LHCN-M2 (cell line): Measurements from ENCODE around the gene TECPR2. TPM values are rescaled to one million over a fixed set of nuclear protein-coding genes. Genes with fewer than 3 reads are reported as not detected.

ENCODE experiments used
- DNase-seq: peaks from one replicate; pipeline ENCODE4 v3.0.0-alpha.2; 2012; ENCODE audit warnings: low read depth
- total RNA-seq: library from RNA; depleted of rRNA; stranded (reverse); fragments of >200 nt; gene quantifications from 2 replicates; pipeline ENCODE4 v1.2.3, GENCODE V29; 2014

TECPR2 gene
- total RNA-seq, 1 experiment from 2014 or later, result 20.4 TPM

DNA sequence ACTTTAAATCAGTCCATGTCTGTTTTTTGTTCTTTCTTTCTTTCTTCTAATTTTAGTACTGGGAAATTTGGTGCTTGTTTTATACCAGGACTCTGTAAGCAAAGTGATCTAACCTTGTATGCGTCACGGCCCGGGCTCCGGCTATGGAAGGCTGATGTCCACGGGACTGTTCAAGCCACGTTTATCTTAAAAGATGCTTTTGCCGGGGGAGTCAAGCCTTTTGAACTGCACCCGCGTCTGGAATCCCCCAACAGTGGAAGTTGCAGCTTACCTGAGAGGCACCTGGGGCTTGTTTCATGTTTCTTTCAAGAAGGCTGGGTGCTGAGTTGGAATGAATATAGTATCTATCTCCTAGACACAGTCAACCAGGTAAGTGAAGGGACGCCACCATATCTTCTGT is 62.2 kb downstream of the TECPR2 start:
- DNase-seq, result no peak

DNA sequence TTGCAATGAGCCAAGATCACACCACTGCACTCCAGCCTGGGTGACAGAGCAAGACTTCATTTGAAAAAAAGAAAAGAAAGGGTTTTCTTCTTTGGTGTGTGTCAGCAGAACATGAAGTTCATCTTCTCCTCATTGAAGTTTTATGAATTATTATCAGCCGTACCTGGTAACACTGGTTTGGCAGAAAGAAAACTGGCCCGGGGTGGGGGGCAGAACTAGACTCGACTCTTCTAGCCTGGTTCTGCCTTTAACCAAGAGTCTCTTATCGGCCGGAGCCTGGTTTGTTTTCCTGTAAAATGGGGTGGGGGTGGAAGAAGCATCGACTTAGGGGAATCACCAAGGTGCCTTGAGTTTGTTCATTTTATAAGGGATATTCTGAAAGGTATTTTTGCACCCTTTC is 64.1 kb downstream of the TECPR2 start:
- no peak for DNase-seq

DNA sequence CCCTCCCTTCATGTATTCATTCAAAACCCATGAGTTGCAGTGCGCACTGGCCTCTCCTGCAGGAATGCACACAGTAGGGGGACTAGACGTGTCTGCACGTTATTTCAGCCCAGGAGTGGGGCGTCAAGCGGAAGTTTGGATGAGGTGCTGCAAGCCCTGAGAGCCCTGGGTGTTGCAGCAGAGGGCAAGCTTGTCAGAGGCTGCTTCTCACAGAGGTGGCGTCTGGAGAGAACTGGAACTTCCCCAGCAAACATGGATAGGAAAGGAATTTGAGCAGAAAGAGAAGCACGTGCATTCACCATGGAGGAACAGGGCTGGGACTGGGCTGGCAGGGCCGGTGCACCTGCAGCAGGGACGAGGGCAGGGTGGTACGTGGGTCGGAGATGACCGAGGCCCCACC is 64.9 kb downstream of the TECPR2 start:
- DNase-seq, result no peak

DNA sequence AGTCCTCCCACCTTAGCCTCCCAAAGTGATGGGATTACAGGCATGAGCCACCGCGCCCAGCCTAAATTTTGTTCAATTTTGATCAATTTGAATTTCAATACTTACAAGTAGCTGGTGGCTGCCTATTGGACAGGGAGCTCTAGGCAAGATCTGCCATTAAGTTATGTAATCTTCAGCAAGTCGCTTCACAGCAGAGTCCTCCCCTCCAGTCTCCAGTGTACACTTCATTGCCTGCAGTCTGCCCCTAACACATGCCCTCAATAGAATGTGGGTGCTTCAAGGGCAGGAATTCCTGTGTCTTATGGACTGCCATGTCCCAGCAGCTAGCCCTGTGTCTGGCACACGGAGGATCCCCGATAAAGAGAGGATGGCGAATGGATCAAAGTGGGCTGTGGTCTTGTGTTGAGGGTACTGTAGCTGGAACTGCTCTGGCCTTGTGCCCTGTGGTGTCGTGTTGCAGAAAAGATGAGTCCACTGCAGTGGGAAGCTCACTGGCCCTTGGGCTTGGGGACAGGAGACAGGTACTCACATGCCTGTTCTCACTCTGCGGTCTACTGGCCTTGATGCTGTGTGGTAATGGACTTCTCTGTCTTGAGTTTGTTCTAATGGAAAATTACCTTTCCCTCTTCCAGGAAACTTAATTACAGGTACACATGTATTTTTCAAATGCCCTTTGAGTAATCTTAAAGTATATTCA is 67.6 kb downstream of the TECPR2 start:
- DNase-seq, result no peak

DNA sequence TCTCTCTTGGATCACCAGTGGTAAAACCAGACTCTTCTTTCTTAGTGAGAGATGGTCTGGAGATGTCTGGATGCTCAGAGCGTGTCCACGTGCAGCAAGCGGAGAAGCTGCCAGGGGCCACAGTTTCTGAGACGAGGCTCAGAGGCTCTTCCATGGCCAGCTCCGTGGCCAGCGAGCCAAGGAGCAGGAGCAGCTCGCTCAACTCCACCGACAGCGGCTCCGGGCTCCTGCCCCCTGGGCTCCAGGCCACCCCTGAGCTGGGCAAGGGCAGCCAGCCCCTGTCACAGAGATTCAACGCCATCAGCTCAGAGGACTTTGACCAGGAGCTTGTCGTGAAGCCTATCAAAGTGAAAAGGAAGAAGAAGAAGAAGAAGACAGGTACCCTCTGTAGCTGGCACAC is 69.0 kb downstream of the TECPR2 start:
- DNase-seq, result no peak

DNA sequence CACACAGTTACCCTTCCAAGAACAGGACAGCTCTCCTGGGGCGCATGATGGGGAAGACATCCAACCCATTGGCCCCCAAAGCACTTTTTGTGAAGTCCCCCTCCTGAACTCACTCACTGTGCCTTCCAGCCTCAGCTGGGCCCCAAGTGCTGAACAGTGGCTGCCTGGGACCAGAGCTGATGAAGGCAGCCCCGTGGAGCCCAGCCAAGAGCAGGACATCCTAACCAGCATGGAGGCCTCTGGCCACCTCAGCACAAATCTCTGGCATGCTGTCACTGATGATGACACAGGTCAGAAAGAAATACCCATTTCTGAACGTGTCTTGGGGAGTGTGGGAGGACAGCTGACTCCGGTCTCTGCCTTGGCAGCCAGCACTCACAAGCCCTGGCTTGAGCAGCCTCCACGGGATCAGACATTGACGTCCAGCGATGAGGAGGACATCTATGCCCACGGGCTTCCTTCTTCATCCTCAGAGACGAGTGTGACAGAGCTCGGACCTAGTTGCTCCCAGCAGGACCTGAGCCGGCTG is 72.0 kb downstream of the TECPR2 start:
- DNase-seq, result no peak

DNA sequence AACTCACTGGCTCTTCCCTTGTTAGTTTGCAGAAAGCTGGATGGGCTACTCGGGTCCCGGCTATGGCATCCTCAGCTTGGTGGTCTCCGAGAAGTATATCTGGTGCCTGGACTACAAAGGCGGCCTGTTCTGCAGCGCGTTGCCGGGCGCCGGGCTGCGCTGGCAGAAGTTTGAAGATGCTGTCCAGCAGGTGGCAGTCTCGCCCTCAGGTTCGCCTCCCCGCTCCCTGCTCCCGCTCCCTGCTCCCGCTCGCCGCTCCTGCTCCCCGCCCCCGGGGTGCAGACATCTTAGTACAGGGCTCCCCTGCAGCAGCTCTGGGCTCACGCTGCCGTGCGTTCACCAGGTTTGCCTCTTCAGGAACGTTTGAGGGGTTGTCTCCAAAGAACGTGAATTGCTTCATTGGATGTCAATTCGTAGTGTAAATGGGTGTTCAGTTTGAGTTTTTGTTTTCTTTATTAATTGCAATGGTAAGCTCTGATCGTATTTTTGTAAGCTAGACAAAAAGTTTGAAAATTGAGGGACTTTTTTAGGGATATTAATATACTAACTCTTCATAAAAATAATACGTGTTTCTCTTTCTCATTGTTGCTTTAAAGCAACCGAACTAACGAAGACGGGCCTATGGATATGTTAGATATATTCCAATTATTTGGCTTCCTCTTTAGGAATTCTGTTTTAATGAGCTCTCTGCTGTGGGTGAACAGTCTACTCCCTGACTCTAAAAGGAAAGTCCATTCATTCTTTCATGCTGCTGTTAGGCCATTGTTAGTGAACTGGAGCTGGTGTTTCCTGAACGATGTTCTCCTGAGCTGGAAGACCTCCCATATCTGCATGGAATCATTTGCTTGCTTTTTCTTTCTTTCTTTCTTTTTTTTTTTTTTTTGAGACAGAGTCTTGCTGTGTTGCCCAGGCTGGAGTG is 75.5 kb downstream of the TECPR2 start:
- peak; percentile 54 for DNase-seq

DNA sequence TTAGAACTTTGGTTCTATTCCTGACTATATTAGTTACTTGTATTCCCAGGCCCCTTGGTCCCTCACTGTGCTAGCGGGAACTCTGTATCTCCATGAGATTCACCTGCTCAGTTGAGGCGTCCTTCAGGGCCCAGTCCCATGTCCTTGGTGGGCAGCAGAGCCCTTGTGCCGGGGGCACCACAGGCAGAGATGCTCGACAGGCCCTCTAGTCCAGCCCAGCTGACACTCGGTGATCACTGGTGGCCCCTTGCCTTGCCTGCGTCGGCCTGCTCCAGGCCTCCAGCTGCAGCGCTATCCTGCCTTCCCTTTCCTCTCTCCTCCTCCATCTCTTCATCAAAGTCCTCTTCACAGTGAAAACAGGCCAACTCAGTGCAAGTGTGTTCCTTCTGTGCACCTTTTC is 76.8 kb downstream of the TECPR2 start:
- DNase-seq, result no peak

DNA sequence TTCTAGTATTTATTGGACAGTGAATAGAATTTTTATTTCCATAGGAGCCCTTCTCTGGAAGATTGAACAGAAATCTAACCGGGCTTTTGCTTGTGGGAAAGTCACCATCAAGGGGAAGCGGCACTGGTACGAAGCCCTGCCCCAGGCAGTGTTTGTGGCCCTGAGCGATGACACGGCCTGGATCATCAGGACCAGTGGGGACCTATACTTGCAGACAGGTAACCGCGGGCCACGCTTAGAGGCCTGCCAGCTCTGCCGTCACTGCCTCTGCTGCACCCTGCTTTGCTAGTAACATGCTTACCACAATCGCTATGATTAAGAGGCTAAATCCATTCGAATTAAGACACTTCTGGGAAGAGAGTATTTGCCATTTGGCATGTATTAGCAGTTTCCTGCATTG is 77.7 kb downstream of the TECPR2 start:
- DNase-seq, result no peak

DNA sequence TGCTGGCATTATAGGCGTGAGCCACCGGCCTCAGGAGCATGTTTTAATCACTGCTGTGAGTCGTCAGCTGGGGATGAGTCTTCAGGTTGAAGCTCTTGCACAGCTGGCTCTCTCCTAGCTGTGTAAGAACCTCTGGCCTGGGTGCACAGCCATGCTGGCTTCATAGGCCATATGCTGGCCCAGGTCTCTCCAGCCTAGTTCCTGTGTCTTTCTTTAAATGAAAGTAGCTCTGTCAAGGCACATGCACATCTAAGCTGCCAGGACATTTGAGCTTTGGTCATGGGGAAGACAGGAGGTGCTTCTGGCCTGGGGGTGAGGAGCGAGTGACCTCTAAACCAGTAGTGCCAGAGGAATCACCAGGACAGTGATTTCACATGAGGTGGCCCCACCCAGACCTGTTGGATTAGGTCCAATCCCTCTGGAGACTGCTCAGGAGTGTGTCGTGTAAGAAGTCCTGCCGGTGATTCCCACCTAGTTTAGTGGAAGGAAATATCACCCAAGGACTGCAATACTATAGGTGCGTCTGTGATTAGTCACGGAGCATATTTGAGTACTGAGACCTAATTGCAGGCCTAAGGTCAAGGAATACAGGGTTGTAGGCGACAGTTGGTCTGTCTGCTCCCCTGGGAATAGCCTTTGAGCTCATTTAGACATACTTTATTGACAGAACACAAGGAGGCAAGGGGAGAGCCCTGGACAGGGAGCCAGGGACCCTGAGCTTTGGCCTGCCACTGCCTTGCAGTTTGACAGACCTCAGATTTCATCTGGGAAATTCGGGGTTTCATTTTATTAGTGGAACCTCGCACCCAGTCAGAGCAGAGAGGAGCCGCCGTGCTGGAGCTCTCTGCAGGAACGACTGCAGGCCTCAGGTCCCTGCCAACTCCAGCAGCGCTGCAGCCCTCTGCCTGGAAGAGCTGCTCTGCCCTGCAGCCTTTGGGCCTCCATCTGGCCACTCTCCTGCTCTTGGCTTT is 79.8 kb downstream of the TECPR2 start:
- DNase-seq, result peak; percentile 19

DNA sequence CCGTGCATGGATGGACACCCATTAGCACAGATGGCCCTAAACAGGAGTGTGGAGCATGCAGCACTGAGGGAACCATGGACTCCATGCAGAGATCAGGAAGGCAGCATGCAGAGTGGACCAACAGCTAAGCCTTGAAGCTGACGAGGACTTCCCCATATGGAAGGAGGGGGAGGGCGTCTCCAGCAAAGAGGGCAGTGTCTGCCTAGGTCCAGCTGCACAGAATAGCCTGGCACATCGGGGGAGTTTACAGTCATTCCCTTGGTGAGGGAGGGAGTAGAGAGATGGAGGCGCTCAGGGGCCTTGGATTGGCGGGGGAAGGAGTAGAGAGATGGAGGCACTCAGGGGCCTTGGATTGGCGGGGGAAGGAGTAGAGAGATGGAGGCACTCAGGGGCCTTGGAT is 82.3 kb downstream of the TECPR2 start:
- DNase-seq, result no peak

DNA sequence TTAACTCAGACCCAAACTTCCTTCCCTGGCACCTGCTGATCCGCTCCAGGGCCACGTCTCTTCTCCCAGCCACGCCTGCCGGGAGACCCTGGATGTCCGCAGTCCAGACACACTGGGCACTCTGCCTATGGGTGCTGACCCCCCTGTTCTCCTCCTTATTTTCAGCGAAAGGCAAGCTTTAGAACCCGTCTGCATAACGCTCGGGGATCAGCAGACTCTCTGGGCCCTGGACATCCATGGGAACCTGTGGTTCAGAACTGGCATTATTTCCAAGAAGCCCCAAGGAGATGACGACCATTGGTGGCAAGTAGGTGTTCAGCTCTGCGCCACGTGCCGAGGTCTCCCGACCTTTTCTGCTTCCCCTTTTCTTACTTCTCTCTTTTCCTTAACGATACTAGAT is 82.9 kb downstream of the TECPR2 start:
- DNase-seq, result no peak

DNA sequence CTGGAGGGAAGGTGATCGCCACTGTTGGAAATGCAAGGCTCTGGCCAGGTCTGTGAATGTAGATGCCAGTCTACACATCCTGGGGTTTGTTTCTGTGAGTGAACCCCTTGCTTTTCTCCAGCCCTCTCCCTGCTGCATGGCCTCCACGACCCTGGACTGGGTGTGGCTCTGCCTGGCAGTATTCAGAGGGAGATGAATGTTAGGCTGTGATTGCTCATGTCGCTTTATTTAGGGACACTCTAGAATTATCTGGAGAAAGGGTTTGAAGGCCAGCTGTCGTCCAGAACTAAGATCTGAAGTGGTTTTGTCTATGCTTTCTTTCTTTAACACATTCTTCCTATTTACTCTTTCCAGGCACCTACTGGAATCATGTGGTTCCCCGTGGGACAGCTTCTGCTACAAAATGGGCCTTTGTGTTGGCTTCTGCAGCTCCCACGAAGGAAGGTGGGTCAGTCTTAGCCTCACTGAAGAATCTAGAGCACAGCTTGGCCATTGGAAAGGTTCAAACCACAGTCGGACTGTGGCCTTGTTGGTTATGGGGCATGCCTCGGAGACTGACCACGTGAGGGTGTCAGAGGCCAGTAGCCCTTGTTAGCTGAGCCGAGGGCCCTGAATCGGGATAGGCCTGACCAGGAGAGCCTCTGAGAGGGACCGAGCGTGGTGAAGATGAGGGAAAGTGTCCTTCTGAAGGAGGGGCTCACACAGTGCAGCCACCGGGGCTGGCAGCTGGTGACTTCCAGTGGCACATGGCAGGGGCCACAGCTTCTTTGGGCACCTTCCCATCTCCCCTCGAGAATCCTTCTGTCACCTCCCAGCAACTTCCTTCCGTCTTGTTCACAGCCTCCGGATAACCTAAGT is 87.7 kb downstream of the TECPR2 start:
- no peak for DNase-seq

DNA sequence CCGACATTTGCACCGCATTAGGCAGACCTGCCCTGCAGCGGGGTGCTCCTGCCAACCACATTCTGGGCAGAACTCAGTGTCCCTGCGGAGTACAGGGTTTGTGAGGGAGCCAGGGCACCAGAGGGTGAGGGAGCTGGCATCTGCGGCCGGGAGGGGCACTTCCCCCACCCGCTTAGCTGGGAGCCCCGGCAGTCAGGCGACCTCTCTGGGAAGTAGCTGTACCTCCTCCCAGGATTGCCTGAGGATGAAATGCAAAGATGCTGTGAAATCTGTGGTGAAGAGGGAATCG is 88.3 kb downstream of the TECPR2 start:
- DNase-seq, result no peak

DNA sequence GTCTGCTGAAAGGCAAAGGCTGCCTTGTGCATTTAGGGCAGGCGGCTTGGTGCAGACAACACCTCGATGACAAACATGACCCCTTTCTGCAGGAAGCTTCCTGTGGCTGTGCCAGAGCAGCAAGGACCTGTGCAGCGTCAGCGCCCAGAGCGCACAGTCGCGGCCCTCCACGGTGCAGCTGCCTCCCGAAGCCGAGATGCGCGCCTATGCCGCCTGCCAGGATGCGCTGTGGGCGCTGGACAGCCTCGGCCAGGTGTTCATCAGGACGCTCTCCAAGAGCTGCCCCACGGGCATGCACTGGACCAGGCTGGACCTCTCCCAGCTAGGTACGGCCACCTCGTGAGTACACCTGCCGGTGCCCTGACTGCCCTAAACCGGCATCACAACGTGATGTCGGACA is 89.6 kb downstream of the TECPR2 start:
- DNase-seq, result no peak

DNA sequence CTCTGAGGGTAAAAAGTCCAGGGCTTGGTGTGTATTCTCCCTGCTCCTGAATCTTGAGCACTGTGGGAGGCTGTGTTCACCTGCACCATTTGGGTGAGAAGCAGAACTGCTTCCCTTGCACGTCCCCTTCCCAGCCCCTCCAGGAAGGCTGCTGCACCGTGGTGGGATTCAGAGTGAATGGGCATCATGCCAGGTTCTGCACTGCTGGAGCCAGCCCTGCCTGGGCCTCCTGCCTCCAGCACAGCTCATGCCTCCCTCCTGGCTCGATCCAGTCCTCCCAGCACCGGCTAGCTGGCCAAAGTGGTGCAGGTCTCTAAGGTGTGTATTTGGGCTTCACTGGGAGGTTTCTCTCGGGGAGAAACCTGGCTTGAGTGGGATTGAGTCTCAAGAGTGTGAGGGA is 92.0 kb downstream of the TECPR2 start:
- DNase-seq, result no peak

DNA sequence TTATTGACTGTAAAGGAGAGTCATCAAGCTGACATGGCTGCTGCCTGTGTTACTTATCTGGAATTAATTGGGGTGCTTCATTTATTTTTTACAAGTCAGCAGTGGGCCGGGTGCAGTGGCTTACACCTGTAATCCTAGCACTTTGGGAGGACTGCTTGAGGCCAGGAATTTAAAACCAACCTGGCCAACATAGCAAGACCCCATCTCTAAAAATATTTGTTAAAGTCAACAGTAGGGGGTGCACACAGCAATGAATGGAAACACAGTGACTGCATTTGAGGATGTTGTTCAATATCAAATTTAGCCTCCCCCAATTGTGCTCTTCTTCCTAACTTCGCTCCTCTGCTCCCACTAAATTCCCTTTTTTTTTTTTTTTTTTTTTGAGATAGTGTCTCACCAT is 94.8 kb downstream of the TECPR2 start:
- DNase-seq, result no peak

DNA sequence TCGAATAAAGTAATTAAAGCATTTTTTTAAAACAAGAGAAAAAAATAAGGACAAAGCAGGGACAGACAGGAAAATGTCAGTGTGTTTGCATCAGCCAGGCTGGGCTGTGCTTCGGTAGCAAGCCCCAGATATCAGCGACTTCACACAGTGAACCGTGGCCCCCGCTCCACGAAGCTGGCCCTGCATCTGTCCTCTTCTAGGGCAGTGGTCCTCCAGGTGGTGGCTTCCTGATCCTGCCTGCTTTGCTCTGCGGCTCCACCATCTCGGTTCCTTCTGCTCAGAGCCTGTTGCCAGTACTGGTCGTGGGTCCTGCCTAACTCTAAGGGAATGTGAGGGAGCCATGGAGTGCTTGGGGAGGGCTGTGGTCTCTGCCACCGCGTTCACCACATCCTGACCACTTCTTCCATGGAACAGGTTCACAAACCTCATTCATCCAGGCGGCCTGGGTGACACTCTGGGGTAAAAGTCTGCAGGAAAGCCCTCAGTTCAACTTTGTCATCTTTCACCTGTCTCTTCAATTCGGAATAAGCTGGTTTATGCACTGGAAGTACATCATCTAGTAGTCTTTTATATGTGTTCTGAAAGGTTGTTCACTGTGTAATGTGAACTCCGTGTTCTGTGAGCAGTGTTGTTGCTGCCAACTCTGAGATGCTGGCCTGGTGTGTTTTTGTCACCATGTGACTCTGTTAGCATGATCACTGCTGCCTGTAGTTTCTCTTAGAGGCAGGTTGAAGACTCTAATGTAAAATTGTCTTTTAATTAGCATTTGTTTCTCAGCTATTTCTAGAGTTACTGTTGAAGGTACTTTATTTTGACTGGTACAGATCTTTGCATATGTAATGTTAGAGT is 99.0 kb downstream of the TECPR2 start:
- peak; percentile 25 for DNase-seq

DNA sequence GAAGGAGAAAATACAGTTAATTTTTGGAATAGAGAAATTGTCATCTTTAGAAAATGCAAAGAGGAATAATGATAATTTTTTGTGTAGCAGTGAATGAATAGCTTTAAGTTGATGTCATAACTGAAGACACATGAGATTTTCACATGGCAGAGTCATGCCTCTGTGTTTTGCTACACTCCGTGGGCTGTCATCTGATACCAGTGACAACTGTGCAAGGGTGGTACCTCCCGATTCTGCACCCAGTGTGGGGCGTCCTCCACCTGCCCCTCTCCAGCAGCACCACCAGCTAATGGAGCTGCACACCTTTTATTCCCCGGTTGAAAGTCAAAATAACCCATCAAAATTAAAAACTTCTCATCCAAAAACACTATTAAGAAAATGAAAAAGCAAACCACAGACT is 99.7 kb downstream of the TECPR2 start:
- DNase-seq, result no peak

DNA sequence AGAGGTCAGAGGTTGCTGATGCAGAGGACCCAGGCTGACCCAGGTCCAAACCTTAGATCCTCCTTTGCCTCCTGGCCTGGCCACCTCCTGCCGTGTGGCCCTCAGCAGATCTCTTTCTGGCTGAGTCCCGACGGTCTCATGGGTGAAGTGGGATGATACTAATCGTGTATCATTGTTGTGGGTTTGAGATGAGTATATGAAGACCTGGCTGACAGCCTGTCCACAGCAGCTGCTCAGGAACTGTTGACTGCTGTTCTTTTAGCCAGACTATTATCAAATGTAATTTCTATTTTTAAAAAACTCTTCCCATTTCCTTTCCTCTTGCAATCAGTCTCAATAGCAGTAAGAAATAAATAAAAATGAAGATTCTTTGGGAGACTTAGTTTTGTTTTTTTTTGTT is 101.3 kb downstream of the TECPR2 start:
- DNase-seq, result peak; percentile 47
